GM23248 (cell line): ENCODE results near the gene ARMC8. TPM values are rescaled to one million over a fixed set of nuclear protein-coding genes. Genes with fewer than 3 reads are reported as not detected.

Experiments
- DNase-seq: peaks from one replicate; pipeline ENCODE4 v3.0.0-alpha.2; 2015
- H2AFZ ChIP-seq: fragments of 200-600 bp; sonication (generic); 2 replicates; pipeline ENCODE4 v1.6.1; 2016; ENCODE audit warnings: antibody characterized with exemption
- H3F3A ChIP-seq: fragments of 200-600 bp; sonication (generic); 2 replicates; pipeline ENCODE4 v1.6.1; 2016; ENCODE audit warnings: mild to moderate bottlenecking, antibody characterized with exemption, mixed run types; ENCODE audit not compliant: insufficient read depth
- H3K27ac ChIP-seq: fragments of 200-600 bp; sonication (generic); 2 replicates; pipeline ENCODE4 v1.5.1; 2016; ENCODE audit warnings: mild to moderate bottlenecking
- H3K27me3 ChIP-seq: fragments of 200-600 bp; sonication (generic); replicated peaks from 2 replicates; pipeline ENCODE4 v1.6.1; 2016; ENCODE audit warnings: mild to moderate bottlenecking; ENCODE audit not compliant: insufficient read depth
- H3K36me3 ChIP-seq: fragments of 200-600 bp; sonication (generic); 2 replicates; pipeline ENCODE4 v1.6.1; 2016; ENCODE audit warnings: low read depth, mild to moderate bottlenecking
- H3K4me1 ChIP-seq: fragments of 200-600 bp; sonication (generic); 2 replicates; pipeline ENCODE4 v1.6.1; 2016; ENCODE audit warnings: mild to moderate bottlenecking; ENCODE audit not compliant: insufficient read depth
- H3K4me2 ChIP-seq: fragments of 200-600 bp; sonication (generic); one replicate; pipeline ENCODE4 v1.6.1; 2016; ENCODE audit warnings: mild to moderate bottlenecking; ENCODE audit not compliant: unreplicated experiment
- H3K4me3 ChIP-seq: fragments of 200-600 bp; sonication (generic); 2 replicates; pipeline ENCODE4 v1.5.1; 2016; ENCODE audit warnings: mild to moderate bottlenecking
- H3K79me2 ChIP-seq: fragments of 200-600 bp; sonication (generic); 2 replicates; pipeline ENCODE4 v1.6.1; 2016; ENCODE audit warnings: mild to moderate bottlenecking; ENCODE audit not compliant: insufficient read depth
- H3K9ac ChIP-seq: fragments of 200-600 bp; sonication (generic); 2 replicates; pipeline ENCODE4 v1.6.1; 2016; ENCODE audit warnings: mild to moderate bottlenecking
- H3K9me2 ChIP-seq: fragments of 200-600 bp; sonication (generic); 2 replicates; pipeline ENCODE4 v1.6.1; 2016; ENCODE audit warnings: mixed run types, mild to moderate bottlenecking, moderate library complexity; ENCODE audit not compliant: insufficient read depth
- H3K9me3 ChIP-seq: fragments of 200-600 bp; sonication (generic); one replicate; pipeline ENCODE4 v1.6.1; 2017; ENCODE audit warnings: low read depth
- H4K20me1 ChIP-seq: fragments of 200-600 bp; sonication (generic); 2 replicates; pipeline ENCODE4 v1.6.0; 2016; ENCODE audit not compliant: insufficient read depth
- EZH2 ChIP-seq: fragments of 200-600 bp; sonication (generic); IDR thresholded peaks from 2 replicates; pipeline ENCODE4 v1.6.1; 2018; ENCODE audit warnings: antibody characterized with exemption, mild to moderate bottlenecking; ENCODE audit not compliant: insufficient read depth, poor library complexity, severe bottlenecking
- EZH2phosphoT487 ChIP-seq: fragments of 200-600 bp; sonication (generic); IDR thresholded peaks from 2 replicates; pipeline ENCODE4 v1.6.1; 2018; ENCODE audit warnings: antibody characterized with exemption, moderate library complexity, mild to moderate bottlenecking, low read depth; ENCODE audit not compliant: insufficient read depth
- WGBS, 2 experiments: methylation state at CpG; one replicate each; pipeline ENCODE4 v1.1.6; 2015 to 2017; ENCODE audit warnings: low lambda C conversion rate in 2 of 2, low coverage in 1 of 2; ENCODE audit errors: missing lambda C conversion rate in 2 of 2; 5-methylcytosine and 5-hydroxymethylcytosine counted together
- in situ Hi-C: fragments of 300-500 bp; cut with MboI; formaldehyde crosslinking; loops from 2 replicates; pipeline ENCODE4 v1.15.0; 2020
- polyA plus RNA-seq: library from polyadenylated mRNA; unstranded; fragments of >200 nt; fragmentation: Nextera tagmentation; extraction: Ambion mirVana; gene quantifications from 2 replicates; pipeline ENCODE4 v1.2.1, GENCODE V29; 2016
- total RNA-seq: library from RNA; depleted of rRNA; stranded (reverse); fragments of >200 nt; shearing (Covaris generic); gene quantifications from 2 replicates; pipeline ENCODE4 v1.2.3, GENCODE V29; 2014

The ARMC8 gene
- total and polyA plus RNA-seq, 2 experiments from 2014 or later: 30.1 to 32.9 TPM

DNA sequence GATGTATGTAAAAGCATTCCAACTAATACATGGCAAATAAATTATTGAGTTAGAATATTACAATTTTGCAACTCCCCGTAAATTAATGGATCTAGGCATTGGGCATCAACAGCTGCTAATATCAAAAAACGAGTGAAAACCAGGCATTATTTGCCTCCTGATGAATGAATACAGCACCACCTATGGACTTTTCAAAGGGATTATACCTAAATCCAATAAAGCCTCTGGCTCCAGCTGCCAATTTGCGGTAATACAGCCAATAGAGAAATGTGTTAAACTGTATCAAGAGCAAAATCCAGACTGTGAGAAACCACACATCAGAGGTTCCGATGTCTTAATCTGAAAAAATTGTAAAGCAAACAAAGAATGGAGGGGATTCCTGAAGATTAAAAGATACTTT, 38.6 kb upstream of the ARMC8 start:
- WGBS, 2 experiments: 77 to 78% methylated on average over 4 of the region's 4 CpGs
- DNase-seq: peak; percentile 10
- no peak for TF ChIP-seq EZH2phosphoT487
- TF ChIP-seq EZH2: no peak
- no peak overlapping the region for H3K4me2 ChIP-seq
- H3K9me2 ChIP-seq: no peaks in the 10 kb centered on the region
- no peak overlapping the region for H3K4me3 ChIP-seq
- no peaks in the 10 kb centered on the region for H3K9me3 ChIP-seq
- H4K20me1 ChIP-seq: no peaks in the 10 kb centered on the region
- H3K79me2 ChIP-seq: no peaks in the 10 kb centered on the region
- H3K27ac ChIP-seq: no peak overlapping the region
- H3K4me1 ChIP-seq: no peaks in the 10 kb centered on the region
- no peaks in the 10 kb centered on the region for H3F3A ChIP-seq
- no peaks in the 10 kb centered on the region for H3K36me3 ChIP-seq
- in situ Hi-C loops: no loop called here
- no peak overlapping the region for H2AFZ ChIP-seq
- H3K27me3 ChIP-seq: no peaks in the 10 kb centered on the region
- no peak overlapping the region for H3K9ac ChIP-seq

- Histone ChIP-seq H3K4me3 (no peak overlapping the region), H3K36me3 (no peaks in the 10 kb centered on the region), H3K4me1 (no peaks in the 10 kb centered on the region), H3K4me2 (no peak overlapping the region), H3K9ac (no peak overlapping the region), H3F3A (no peaks in the 10 kb centered on the region), H3K9me2 (no peaks in the 10 kb centered on the region), H3K9me3 (no peaks in the 10 kb centered on the region), H4K20me1 (no peaks in the 10 kb centered on the region), H3K27me3 (no peaks in the 10 kb centered on the region), H3K79me2 (no peaks in the 10 kb centered on the region), H2AFZ (no peak overlapping the region), H3K27ac (no peak overlapping the region)
- no peak for DNase-seq
- in situ Hi-C loops: no loop called here
- TF ChIP-seq EZH2 (no peak), EZH2phosphoT487 (no peak)
These were observed 32.6 kb upstream of the ARMC8 start for GRCh38 chr3:138154534-138154933.

DNA sequence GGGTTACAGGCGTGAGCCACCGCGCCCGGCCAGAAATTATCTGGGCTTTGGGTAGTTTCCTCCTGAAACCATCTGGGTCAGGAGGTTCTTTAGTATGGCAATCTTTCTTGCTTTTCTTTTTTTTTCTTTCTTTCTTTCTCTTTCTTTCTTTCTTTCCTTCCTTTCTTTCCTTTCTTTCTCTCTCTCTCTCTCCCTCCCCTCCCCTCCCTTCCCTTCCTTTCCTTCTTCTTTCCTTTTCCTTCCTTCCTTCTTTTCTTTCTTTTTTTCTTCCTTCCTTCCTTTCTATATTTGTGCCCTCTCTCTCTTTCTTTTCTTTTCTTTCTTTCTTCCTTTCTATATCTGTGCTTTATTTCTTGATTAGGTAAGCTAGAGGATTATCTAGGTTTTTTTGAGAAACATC, 29.4 kb upstream of the ARMC8 start:
- no peaks in the 10 kb centered on the region for H3F3A ChIP-seq
- no peaks in the 10 kb centered on the region for H3K9me2 ChIP-seq
- H3K4me1 ChIP-seq: no peaks in the 10 kb centered on the region
- no peaks in the 10 kb centered on the region for H3K9me3 ChIP-seq
- no peak overlapping the region for H3K4me2 ChIP-seq
- in situ Hi-C loops: no loop called here
- no peak overlapping the region for H3K27ac ChIP-seq
- H3K4me3 ChIP-seq: no peak overlapping the region
- H4K20me1 ChIP-seq: no peaks in the 10 kb centered on the region
- no peak overlapping the region for H2AFZ ChIP-seq
- no peaks in the 10 kb centered on the region for H3K79me2 ChIP-seq
- no peak for DNase-seq
- no peaks in the 10 kb centered on the region for H3K27me3 ChIP-seq
- TF ChIP-seq EZH2 (no peak), EZH2phosphoT487 (no peak)
- 98 to 100% methylated on average over 4 of the region's 4 CpGs for WGBS, 2 experiments
- H3K36me3 ChIP-seq: peaks cover 16% of the 10 kb centered on the region; the same call in 1 of the 2 replicates
- H3K9ac ChIP-seq: no peak overlapping the region

GRCh38 chr3:138165061-138165460, 22.0 kb upstream of the ARMC8 start:
- WGBS, 2 experiments: 95 to 98% methylated on average over 2 of the region's 2 CpGs
- no peaks in the 10 kb centered on the region for H4K20me1 ChIP-seq
- no peak overlapping the region for H3K27ac ChIP-seq
- H3K4me2 ChIP-seq: no peak overlapping the region
- no peak for TF ChIP-seq EZH2phosphoT487
- no peak for TF ChIP-seq EZH2
- H3K27me3 ChIP-seq: no peaks in the 10 kb centered on the region
- in situ Hi-C loops: no loop called here
- H3K4me1 ChIP-seq: no peaks in the 10 kb centered on the region
- H3F3A ChIP-seq: no peaks in the 10 kb centered on the region
- H3K9me2 ChIP-seq: no peaks in the 10 kb centered on the region
- H3K36me3 ChIP-seq: peaks cover 25% of the 10 kb centered on the region; the same call in 1 of the 2 replicates
- DNase-seq: no peak
- no peak overlapping the region for H2AFZ ChIP-seq
- no peak overlapping the region for H3K4me3 ChIP-seq
- H3K79me2 ChIP-seq: no peaks in the 10 kb centered on the region
- H3K9me3 ChIP-seq: no peaks in the 10 kb centered on the region
- no peak overlapping the region for H3K9ac ChIP-seq

- Histone ChIP-seq H2AFZ (no peak overlapping the region), H3K9me2 (no peaks in the 10 kb centered on the region), H4K20me1 (no peaks in the 10 kb centered on the region), H3K27me3 (no peaks in the 10 kb centered on the region), H3K4me2 (peak overlapping the region; percentile 85), H3K27ac (no peak overlapping the region), H3F3A (no peaks in the 10 kb centered on the region), H3K79me2 (peaks cover 41% of the 10 kb centered on the region), H3K4me1 (no peaks in the 10 kb centered on the region), H3K9ac (no peak overlapping the region), H3K9me3 (no peaks in the 10 kb centered on the region), H3K36me3 (peaks cover 6% of the 10 kb centered on the region; the same call in 1 of the 2 replicates), H3K4me3 (no peak overlapping the region)
- WGBS, 2 experiments: 79% methylated on average over 2 of the region's 2 CpGs
- in situ Hi-C loops: no loop called here
- TF ChIP-seq EZH2 (no peak), EZH2phosphoT487 (no peak)
- DNase-seq: no peak
These were observed 14.5 kb upstream of the ARMC8 start for GRCh38 chr3:138172625-138173024.
